ENCODE data around the gene PRKG1. TPM values are rescaled to one million over a fixed set of nuclear protein-coding genes. Genes with fewer than 3 reads are reported as not detected.

PRKG1 gene
- total and polyA plus RNA-seq, 2 experiments from 2014 or later = 10.7 to 21.8 TPM

DNA sequence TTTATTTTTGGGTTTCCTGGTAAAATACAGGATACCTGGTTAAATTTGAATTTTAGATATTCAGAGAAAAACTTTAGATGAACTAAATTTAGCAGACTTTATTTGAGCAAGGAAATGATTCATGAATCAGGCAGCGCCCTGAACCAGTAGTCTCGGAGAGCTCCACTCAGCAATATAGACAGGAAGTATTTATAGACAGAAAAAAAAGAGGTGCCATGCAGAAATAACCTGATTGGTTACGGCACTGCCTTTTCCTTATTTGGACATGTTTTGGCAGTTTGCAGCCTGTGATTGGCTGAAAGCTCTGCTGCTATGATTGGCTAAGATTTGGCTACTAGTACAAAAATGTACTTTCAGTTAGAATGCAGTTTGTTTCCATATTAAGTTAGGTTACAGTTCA, 1041.5 kb downstream of the PRKG1 start:
- DNase-seq = peak; percentile 6
- Histone ChIP-seq H3K36me3 (ENCODE audit: low read depth) (no peaks in the 10 kb centered on the region), H3K27me3 (replicated peaks; ENCODE audit: insufficient read depth) (no peaks in the 10 kb centered on the region), H3K4me2 (ENCODE audit: unreplicated experiment) (no peak overlapping the region), H3F3A (ENCODE audit: insufficient read depth) (no peaks in the 10 kb centered on the region), H3K4me3 (no peak overlapping the region), H3K4me1 (ENCODE audit: insufficient read depth) (0 out of 2 replicates have a peak, but pooled peaks cover 4% of the 10 kb centered on the region), H3K27ac (no peak overlapping the region), H3K9ac (no peak overlapping the region), H2AFZ (no peak overlapping the region), H3K9me3 (ENCODE audit: low read depth) (no peaks in the 10 kb centered on the region), H4K20me1 (ENCODE audit: insufficient read depth) (no peaks in the 10 kb centered on the region), H3K79me2 (ENCODE audit: insufficient read depth) (no peaks in the 10 kb centered on the region), H3K9me2 (ENCODE audit: insufficient read depth) (no peaks in the 10 kb centered on the region)
- WGBS, 2 experiments (ENCODE audit: low coverage in 1 of 2, low lambda C conversion rate in 2 of 2, missing lambda C conversion rate in 2 of 2) = 79 to 93% methylated on average over 3 of the region's 3 CpGs
- TF ChIP-seq EZH2phosphoT487 (IDR thresholded peaks at IDR 0.05; ENCODE audit: insufficient read depth, low read depth) (no peak), EZH2 (IDR thresholded peaks at IDR 0.05; ENCODE audit: insufficient read depth, poor library complexity, severe bottlenecking) (no peak)
- in situ Hi-C loops (cut with MboI) = no loop called here

DNA sequence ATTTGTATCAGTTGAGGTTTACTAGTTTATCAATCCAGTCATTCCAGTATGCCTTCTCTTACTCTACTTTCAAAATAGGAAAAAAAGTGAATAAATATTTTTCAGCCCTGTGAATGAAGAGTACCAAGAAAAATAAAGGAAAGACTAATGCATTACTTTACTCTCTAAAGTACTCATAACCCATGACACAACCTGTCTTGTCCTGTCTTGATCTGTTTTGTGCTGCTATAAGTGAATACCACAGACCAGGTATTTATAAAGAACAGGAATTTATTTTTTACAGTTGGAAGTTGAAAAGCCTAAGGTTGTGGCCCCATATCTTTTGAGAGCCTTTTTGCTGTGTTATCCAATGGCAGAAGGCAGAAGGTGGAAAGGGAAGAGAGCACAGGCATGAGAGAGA, 1045.2 kb downstream of the PRKG1 start:
- Histone ChIP-seq H3K4me2 (ENCODE audit: unreplicated experiment) (no peak overlapping the region), H3K27me3 (replicated peaks; ENCODE audit: insufficient read depth) (no peaks in the 10 kb centered on the region), H3K9ac (no peak overlapping the region), H3K9me2 (ENCODE audit: insufficient read depth) (no peaks in the 10 kb centered on the region), H3F3A (ENCODE audit: insufficient read depth) (no peaks in the 10 kb centered on the region), H3K9me3 (ENCODE audit: low read depth) (no peaks in the 10 kb centered on the region), H3K4me1 (ENCODE audit: insufficient read depth) (0 out of 2 replicates have a peak, but pooled peaks cover 4% of the 10 kb centered on the region), H3K4me3 (no peak overlapping the region), H3K27ac (no peak overlapping the region), H3K79me2 (ENCODE audit: insufficient read depth) (no peaks in the 10 kb centered on the region), H3K36me3 (ENCODE audit: low read depth) (no peaks in the 10 kb centered on the region), H4K20me1 (ENCODE audit: insufficient read depth) (no peaks in the 10 kb centered on the region), H2AFZ (no peak overlapping the region)
- no peak for DNase-seq
- in situ Hi-C loops (cut with MboI) = no loop called here
- no peak for TF ChIP-seq EZH2phosphoT487 (IDR thresholded peaks at IDR 0.05; ENCODE audit: insufficient read depth, low read depth)

DNA sequence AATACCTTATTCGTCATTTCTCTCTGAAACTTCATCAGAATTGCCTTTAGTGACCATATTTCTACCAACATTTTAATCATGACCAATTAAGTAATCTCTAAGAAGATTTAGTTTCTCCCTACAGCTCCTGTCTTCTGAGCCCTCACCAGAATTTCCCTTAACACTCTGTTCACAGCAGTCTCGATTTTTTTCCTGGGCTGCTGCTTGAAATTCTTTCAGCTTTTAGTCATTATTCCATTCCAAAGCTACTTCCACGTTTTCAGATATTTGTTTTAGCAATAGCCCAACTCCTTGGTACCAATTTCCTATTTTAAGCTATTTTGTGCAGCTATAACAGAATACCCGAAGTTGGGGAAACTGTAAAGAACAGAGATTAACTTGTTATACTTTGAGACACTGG, 1047.4 kb downstream of the PRKG1 start:
- 75 to 78% methylated on average over 4 of the region's 4 CpGs for WGBS, 2 experiments (ENCODE audit: low coverage in 1 of 2, low lambda C conversion rate in 2 of 2, missing lambda C conversion rate in 2 of 2)
- no peak for DNase-seq
- Histone ChIP-seq H4K20me1 (ENCODE audit: insufficient read depth) (no peaks in the 10 kb centered on the region), H3K9me2 (ENCODE audit: insufficient read depth) (no peaks in the 10 kb centered on the region), H3K4me1 (ENCODE audit: insufficient read depth) (0 out of 2 replicates have a peak, but pooled peaks cover 3% of the 10 kb centered on the region), H3K79me2 (ENCODE audit: insufficient read depth) (no peaks in the 10 kb centered on the region), H2AFZ (no peak overlapping the region), H3F3A (ENCODE audit: insufficient read depth) (no peaks in the 10 kb centered on the region), H3K36me3 (ENCODE audit: low read depth) (no peaks in the 10 kb centered on the region), H3K9ac (no peak overlapping the region), H3K27ac (no peak overlapping the region), H3K4me2 (ENCODE audit: unreplicated experiment) (no peak overlapping the region), H3K9me3 (ENCODE audit: low read depth) (no peaks in the 10 kb centered on the region), H3K4me3 (no peak overlapping the region), H3K27me3 (replicated peaks; ENCODE audit: insufficient read depth) (no peaks in the 10 kb centered on the region)
- in situ Hi-C loops (cut with MboI) = no loop called here
- TF ChIP-seq EZH2 (IDR thresholded peaks at IDR 0.05; ENCODE audit: insufficient read depth, poor library complexity, severe bottlenecking) = no peak
- TF ChIP-seq EZH2phosphoT487 (IDR thresholded peaks at IDR 0.05; ENCODE audit: insufficient read depth, low read depth) = no peak

DNA sequence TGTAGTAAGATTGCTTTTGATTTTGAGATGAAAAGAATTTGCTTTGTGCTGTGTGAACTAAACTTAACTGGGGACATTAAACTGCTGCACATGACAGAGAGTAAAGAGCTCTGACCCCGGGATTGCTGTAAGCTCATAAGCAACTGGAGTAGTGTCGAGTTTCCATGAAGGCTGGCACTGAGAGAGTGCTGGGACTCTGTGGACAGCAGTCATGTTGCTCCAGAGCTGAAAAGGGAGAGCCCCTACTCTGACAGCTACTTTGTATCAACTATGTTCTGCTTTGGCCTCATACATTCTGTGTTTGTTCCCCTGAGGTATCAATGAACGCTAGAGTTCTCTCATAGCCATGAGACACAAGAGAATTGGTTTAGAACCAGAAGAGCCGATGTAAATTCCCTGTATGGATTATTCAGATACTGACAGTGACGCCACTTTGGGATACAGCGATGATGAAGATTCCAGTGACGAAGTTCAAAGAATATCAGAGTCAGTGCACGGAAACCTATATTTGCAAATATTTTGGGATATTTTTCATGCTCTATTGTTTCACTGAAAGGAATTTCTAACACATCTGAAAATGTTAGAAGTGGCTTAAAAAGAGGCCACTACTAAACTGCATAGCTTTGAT, 1053.9 kb downstream of the PRKG1 start:
- no peak overlapping the region for H3K4me2 ChIP-seq (ENCODE audit: unreplicated experiment)
- no peaks in the 10 kb centered on the region for H3K9me3 ChIP-seq (ENCODE audit: low read depth)
- H3K79me2 ChIP-seq (ENCODE audit: insufficient read depth) = no peaks in the 10 kb centered on the region
- H4K20me1 ChIP-seq (ENCODE audit: insufficient read depth) = no peaks in the 10 kb centered on the region
- no peak overlapping the region for H3K27ac ChIP-seq
- no peak for TF ChIP-seq EZH2phosphoT487 (IDR thresholded peaks at IDR 0.05; ENCODE audit: insufficient read depth, low read depth)
- TF ChIP-seq EZH2 (IDR thresholded peaks at IDR 0.05; ENCODE audit: insufficient read depth, poor library complexity, severe bottlenecking) = no peak
- in situ Hi-C loops (cut with MboI) = no loop called here
- no peak overlapping the region for H3K4me3 ChIP-seq
- no peaks in the 10 kb centered on the region for H3F3A ChIP-seq (ENCODE audit: insufficient read depth)
- H3K4me1 ChIP-seq (ENCODE audit: insufficient read depth) = peaks cover 4% of the 10 kb centered on the region; the same call in 1 of the 2 replicates
- no peaks in the 10 kb centered on the region for H3K27me3 ChIP-seq (replicated peaks; ENCODE audit: insufficient read depth)
- no peaks in the 10 kb centered on the region for H3K9me2 ChIP-seq (ENCODE audit: insufficient read depth)
- DNase-seq = no peak
- H3K36me3 ChIP-seq (ENCODE audit: low read depth) = no peaks in the 10 kb centered on the region
- no peak overlapping the region for H2AFZ ChIP-seq
- H3K9ac ChIP-seq = no peak overlapping the region
- 76 to 79% methylated on average over 8 of the region's 8 CpGs for WGBS, 2 experiments (ENCODE audit: low coverage in 1 of 2, low lambda C conversion rate in 2 of 2, missing lambda C conversion rate in 2 of 2)

Data from GM23248 (cell line).